Right kidney (tissue), 1 donor: Measurements from ENCODE around the gene HDAC9.

Source experiments
- DNase-seq: peaks from one replicate; pipeline ENCODE4 v3.0.0-alpha.2; 2016

HDAC9 gene

GRCh38 chr7:18494821-18495408, 634 bp upstream of the HDAC9 start:
- DNase-seq, result no peak

- DNase-seq, result no peak
Observed at GRCh38 chr7:18496341-18496700, 772 bp downstream of the HDAC9 start.

- no peak for DNase-seq
Observed at GRCh38 chr7:18497082-18497481, 1.5 kb downstream of the HDAC9 start.

GRCh38 chr7:18497800-18498199, 2.3 kb downstream of the HDAC9 start:
- no peak for DNase-seq

GRCh38 chr7:18498341-18498740, 2.8 kb downstream of the HDAC9 start:
- no peak for DNase-seq

- DNase-seq, result no peak
Observed at GRCh38 chr7:18499407-18500177, 4.0 kb downstream of the HDAC9 start.

- DNase-seq, result no peak
Observed at GRCh38 chr7:18503126-18503866, 7.7 kb downstream of the HDAC9 start.

GRCh38 chr7:18504965-18505364, 9.4 kb downstream of the HDAC9 start:
- DNase-seq, result no peak

- no peak for DNase-seq
Observed at GRCh38 chr7:18505870-18506460, 10.4 kb downstream of the HDAC9 start.

GRCh38 chr7:18508443-18509427, 13.2 kb downstream of the HDAC9 start:
- no peak for DNase-seq

- no peak for DNase-seq
Observed at GRCh38 chr7:18509481-18509880, 13.9 kb downstream of the HDAC9 start.

GRCh38 chr7:18511351-18512140, 16.0 kb downstream of the HDAC9 start:
- no peak for DNase-seq

GRCh38 chr7:18513343-18513742, 17.8 kb downstream of the HDAC9 start:
- no peak for DNase-seq

GRCh38 chr7:18515067-18515466, 19.5 kb downstream of the HDAC9 start:
- no peak for DNase-seq

GRCh38 chr7:18517646-18518045, 22.1 kb downstream of the HDAC9 start:
- no peak for DNase-seq

- no peak for DNase-seq
Observed at GRCh38 chr7:18518555-18518954, 23.0 kb downstream of the HDAC9 start.

GRCh38 chr7:18520450-18521235, 25.1 kb downstream of the HDAC9 start:
- no peak for DNase-seq

- DNase-seq, result no peak
Observed at GRCh38 chr7:18521236-18521589, 25.7 kb downstream of the HDAC9 start.

GRCh38 chr7:18521945-18522566, 26.5 kb downstream of the HDAC9 start:
- no peak for DNase-seq

- no peak for DNase-seq
Observed at GRCh38 chr7:18524248-18524647, 28.7 kb downstream of the HDAC9 start.
